HG02623 (cell line): ENCODE data around the gene AKT3.

Source experiments
- ATAC-seq: cut with Tn5 transposase; IDR thresholded peaks from one replicate; pipeline ENCODE4 v1.9.1; 2021; ENCODE audit warnings: moderate library complexity; ENCODE audit not compliant: unreplicated experiment

The AKT3 gene

GRCh38 chr1:243471754-243472745, 378.0 kb downstream of the AKT3 start:
- ATAC-seq = peak; percentile 77

- no peak for ATAC-seq
Measured at GRCh38 chr1:243471026-243471685, 378.9 kb downstream of the AKT3 start.

- no peak for ATAC-seq
Measured at GRCh38 chr1:243470502-243470901, 379.5 kb downstream of the AKT3 start.

- no peak for ATAC-seq
Measured at GRCh38 chr1:243469497-243469896, 380.5 kb downstream of the AKT3 start.

- ATAC-seq = no peak
Measured at GRCh38 chr1:243465738-243466137, 384.3 kb downstream of the AKT3 start.

- ATAC-seq = no peak
Measured at GRCh38 chr1:243465081-243465480, 385.0 kb downstream of the AKT3 start.

GRCh38 chr1:243462929-243463697, 386.9 kb downstream of the AKT3 start:
- ATAC-seq = no peak

- no peak for ATAC-seq
Measured at GRCh38 chr1:243461700-243462099, 388.3 kb downstream of the AKT3 start.

GRCh38 chr1:243459059-243459458, 391.0 kb downstream of the AKT3 start:
- ATAC-seq = no peak

- no peak for ATAC-seq
Measured at GRCh38 chr1:243457363-243457982, 392.6 kb downstream of the AKT3 start.

- ATAC-seq = no peak
Measured at GRCh38 chr1:243455760-243456651, 394.0 kb downstream of the AKT3 start.

GRCh38 chr1:243454328-243454997, 395.6 kb downstream of the AKT3 start:
- ATAC-seq = no peak

- no peak for ATAC-seq
Measured at GRCh38 chr1:243452092-243452491, 398.0 kb downstream of the AKT3 start.

GRCh38 chr1:243449373-243449772, 400.7 kb downstream of the AKT3 start:
- no peak for ATAC-seq

- ATAC-seq = no peak
Measured at GRCh38 chr1:243447844-243448243, 402.2 kb downstream of the AKT3 start.

- ATAC-seq = no peak
Measured at GRCh38 chr1:243447347-243447746, 402.7 kb downstream of the AKT3 start.

- ATAC-seq = no peak
Measured at GRCh38 chr1:243443557-243443956, 406.5 kb downstream of the AKT3 start.

GRCh38 chr1:243441601-243442000, 408.4 kb downstream of the AKT3 start:
- no peak for ATAC-seq

- no peak for ATAC-seq
Measured at GRCh38 chr1:243440406-243440805, 409.6 kb downstream of the AKT3 start.
